HG02840 (cell line): ENCODE results near the gene NDUFS3.

Source experiments
- ATAC-seq: cut with Tn5 transposase; IDR thresholded peaks from one replicate; pipeline ENCODE4 v1.9.1; 2021; ENCODE audit warnings: mild to moderate bottlenecking, moderate library complexity, moderate number of reproducible peaks; ENCODE audit not compliant: unreplicated experiment, low FRiP score

The NDUFS3 gene

GRCh38 chr11:47620836-47621378 lies 42.0 kb downstream of the NDUFS3 start:
- no peak for ATAC-seq

- no peak for ATAC-seq
Measured at GRCh38 chr11:47626234-47626633, 47.4 kb downstream of the NDUFS3 start.

GRCh38 chr11:47628026-47628425 lies 49.2 kb downstream of the NDUFS3 start:
- ATAC-seq = no peak

- ATAC-seq = no peak
Measured at GRCh38 chr11:47631473-47631872, 52.6 kb downstream of the NDUFS3 start.
